CD8-positive, alpha-beta memory T cell (primary cell): ENCODE results near the gene OR5H14. TPM values are rescaled to one million over a fixed set of nuclear protein-coding genes. Genes with fewer than 3 reads are reported as not detected.
"Not testable (repeated sequence)": the region's sequence is repeated elsewhere in the genome, so short reads cannot be mapped to it uniquely, and the experiment has no call there.

ENCODE experiments used
- CTCF ChIA-PET: fragments of 350-600 bp; sonication (Branson Sonifier 250); formaldehyde crosslinking; loops from one replicate; lab custom pipeline; 2021; ENCODE audit warnings: antibody characterized with exemption; lab: Charles Lee
- POLR2A ChIA-PET: fragments of 350-600 bp; sonication (Branson Sonifier 250); formaldehyde crosslinking; loops from one replicate; lab custom pipeline; 2021; ENCODE audit warnings: antibody characterized with exemption; lab: Charles Lee
- DNase-seq, 5 donors: peaks; one replicate each; pipeline versions ENCODE4 v3.0.0 to v3.0.0-alpha.2; 2020 to 2022; ENCODE audit warnings: mixed read lengths in 1 of 5
- H3K27ac ChIP-seq: one replicate; pipeline ENCODE4 v1.7.0; 2013; ENCODE audit warnings: low read depth, mild to moderate bottlenecking, low read length, moderate library complexity
- H3K27me3 ChIP-seq: 2 replicates; pipeline ENCODE4 v1.7.0; 2013; ENCODE audit warnings: low read length, mild to moderate bottlenecking; ENCODE audit not compliant: insufficient read depth, poor library complexity, severe bottlenecking
- H3K36me3 ChIP-seq: 2 replicates; pipeline ENCODE4 v1.7.0; 2013; ENCODE audit warnings: mild to moderate bottlenecking, low read length, moderate library complexity; ENCODE audit not compliant: insufficient read depth
- H3K4me1 ChIP-seq: 2 replicates; pipeline ENCODE4 v1.7.0; 2013; ENCODE audit warnings: mild to moderate bottlenecking, low read length, moderate library complexity; ENCODE audit not compliant: insufficient read depth
- H3K4me3 ChIP-seq: 2 replicates; pipeline ENCODE4 v1.7.0; 2013; ENCODE audit warnings: mild to moderate bottlenecking, low read length
- H3K9me3 ChIP-seq: 2 replicates; pipeline ENCODE4 v1.7.0; 2013; ENCODE audit warnings: mild to moderate bottlenecking, low read length
- H3K27ac Mint-ChIP-seq, 8 donors: one replicate each; pipeline ENCODE4 v1.8.0; 2020 to 2021; ENCODE audit warnings: mixed read lengths in 8 of 8, mild to moderate bottlenecking in 6 of 8, inconsistent platforms in 3 of 8, moderate library complexity in 3 of 8
- H3K27me3 Mint-ChIP-seq, 2 donors: one replicate each; pipeline ENCODE4 v1.8.0; 2020 to 2021; ENCODE audit warnings: mixed read lengths in 2 of 2, mild to moderate bottlenecking in 1 of 2, moderate library complexity in 1 of 2
- H3K36me3 Mint-ChIP-seq, 3 donors: one replicate each; pipeline ENCODE4 v1.8.0; 2020 to 2021; ENCODE audit warnings: mixed read lengths in 3 of 3, inconsistent platforms in 1 of 3, mild to moderate bottlenecking in 1 of 3
- H3K4me1 Mint-ChIP-seq, 3 donors: one replicate each; pipeline ENCODE4 v1.8.0; 2020 to 2021; ENCODE audit warnings: mixed read lengths in 3 of 3, inconsistent platforms in 1 of 3, mild to moderate bottlenecking in 1 of 3
- H3K4me3 Mint-ChIP-seq, 7 donors: one replicate each; pipeline ENCODE4 v1.8.0; 2020 to 2021; ENCODE audit warnings: mixed read lengths in 7 of 7, mild to moderate bottlenecking in 6 of 7, moderate library complexity in 4 of 7, inconsistent platforms in 2 of 7
- H3K9me3 Mint-ChIP-seq, 5 donors: one replicate each; pipeline ENCODE4 v1.8.0; 2020 to 2022; ENCODE audit warnings: mixed read lengths in 5 of 5, mild to moderate bottlenecking in 3 of 5, moderate library complexity in 2 of 5, inconsistent platforms in 1 of 5
- polyA plus RNA-seq: library from polyadenylated mRNA; unstranded; fragments of 300-500 nt; fragmentation: Illumina TruSeq; gene quantifications from one replicate; pipeline ENCODE4 v1.2.3, GENCODE V29; 2021
- total RNA-seq, 2 experiments: library from RNA; stranded (reverse); gene quantifications; one replicate each; pipeline ENCODE4 v1.2.3, GENCODE V29; 2021

Gene OR5H14
- total and polyA plus RNA-seq, 3 experiments from 2014 or later: not detected

GRCh38 chr3:98136631-98137030 is 10.6 kb upstream of the OR5H14 start:
- H3K9me3 ChIP-seq: no peaks in the 10 kb centered on the region
- H3K4me3 ChIP-seq: no peak overlapping the region
- H3K27ac ChIP-seq: no peak overlapping the region
- H3K27me3 ChIP-seq: no peaks in the 10 kb centered on the region
- ChIA-PET CTCF (no interaction called here), POLR2A (no interaction called here)
- H3K9me3 Mint-ChIP-seq: no peaks in the 10 kb centered on the region
- no peaks in the 10 kb centered on the region for H3K4me1 Mint-ChIP-seq
- no peaks in the 10 kb centered on the region for H3K36me3 ChIP-seq
- no peak for DNase-seq
- H3K36me3 Mint-ChIP-seq: no peaks in the 10 kb centered on the region
- no peak overlapping the region for H3K27ac Mint-ChIP-seq
- no peaks in the 10 kb centered on the region for H3K4me1 ChIP-seq
- H3K4me3 Mint-ChIP-seq: no peak overlapping the region
- peaks cover 7 to 8% of the 10 kb centered on the region in 2 donors for H3K27me3 Mint-ChIP-seq

DNA sequence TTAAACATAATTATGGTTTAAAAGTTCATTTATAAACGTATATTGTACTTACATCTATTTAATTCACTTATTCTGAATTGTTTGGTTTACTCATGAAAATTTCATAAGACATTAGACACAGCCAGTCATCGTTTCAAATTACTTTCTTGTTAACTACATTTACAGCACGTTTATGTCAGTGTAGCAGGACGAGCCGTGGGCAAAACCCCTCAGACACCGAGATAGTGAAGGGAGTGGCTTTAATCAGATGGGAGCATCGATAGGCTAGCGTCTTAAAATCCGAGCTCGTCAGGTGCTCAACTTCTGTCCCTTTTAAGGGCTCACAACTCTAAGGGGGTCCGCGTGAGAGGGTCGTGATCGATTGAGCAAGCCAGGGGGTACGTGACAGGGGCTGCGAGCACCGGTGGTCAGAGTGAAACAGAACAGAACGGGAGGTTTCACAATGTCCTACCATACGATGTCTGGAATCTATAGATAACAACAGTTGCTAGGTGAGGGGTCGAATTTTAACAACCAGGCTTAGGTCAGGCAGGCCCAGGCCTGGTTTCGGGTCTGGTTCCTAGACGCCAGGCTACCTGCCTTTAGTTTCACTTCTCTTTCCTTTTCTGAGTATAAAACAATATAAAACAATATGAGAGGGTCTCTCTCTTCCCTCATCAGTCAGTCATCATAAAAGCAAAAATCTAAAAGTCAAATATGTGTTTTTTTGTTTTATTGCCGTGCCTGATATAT is 9.3 kb upstream of the OR5H14 start:
- H3K27me3 Mint-ChIP-seq: peaks cover 7 to 10% of the 10 kb centered on the region in 2 donors
- H3K4me3 ChIP-seq, H3K9me3 Mint-ChIP-seq, H3K27ac Mint-ChIP-seq, H3K4me1 Mint-ChIP-seq, H3K9me3 ChIP-seq, H3K4me3 Mint-ChIP-seq, H3K36me3 Mint-ChIP-seq, DNase-seq, H3K36me3 ChIP-seq, CTCF ChIA-PET, H3K4me1 ChIP-seq, POLR2A ChIA-PET, H3K27me3 ChIP-seq, H3K27ac ChIP-seq: not testable (repeated sequence)

- no peaks in the 10 kb centered on the region for H3K36me3 Mint-ChIP-seq
- POLR2A ChIA-PET: no interaction called here
- H3K9me3 Mint-ChIP-seq: no peaks in the 10 kb centered on the region
- Histone ChIP-seq H3K27me3 (no peaks in the 10 kb centered on the region), H3K4me1 (no peaks in the 10 kb centered on the region), H3K36me3 (no peaks in the 10 kb centered on the region), H3K27ac (no peak overlapping the region), H3K9me3 (no peaks in the 10 kb centered on the region), H3K4me3 (no peak overlapping the region)
- H3K27ac Mint-ChIP-seq: no peak overlapping the region
- H3K4me1 Mint-ChIP-seq: no peaks in the 10 kb centered on the region
- CTCF ChIA-PET: no interaction called here
- no peak overlapping the region for H3K4me3 Mint-ChIP-seq
- no peak for DNase-seq
- H3K27me3 Mint-ChIP-seq: peaks cover 6 to 13% of the 10 kb centered on the region in 2 donors
These were observed 6.7 kb upstream of the OR5H14 start for GRCh38 chr3:98140531-98140930.

- no peaks in the 10 kb centered on the region for H3K36me3 ChIP-seq
- H3K27ac Mint-ChIP-seq: no peak overlapping the region
- no peaks in the 10 kb centered on the region for H3K4me1 Mint-ChIP-seq
- H3K4me3 ChIP-seq: no peak overlapping the region
- no peaks in the 10 kb centered on the region for H3K27me3 ChIP-seq
- peaks cover 0 to 7% (median 3%) of the 10 kb centered on the region in 5 donors for H3K9me3 Mint-ChIP-seq
- no peaks in the 10 kb centered on the region for H3K9me3 ChIP-seq
- peaks cover 5 to 23% of the 10 kb centered on the region in 2 donors for H3K27me3 Mint-ChIP-seq
- H3K4me3 Mint-ChIP-seq: no peak overlapping the region
- ChIA-PET POLR2A (no interaction called here), CTCF (no interaction called here)
- no peak for DNase-seq
- H3K36me3 Mint-ChIP-seq: no peaks in the 10 kb centered on the region
- H3K27ac ChIP-seq: no peak overlapping the region
- no peaks in the 10 kb centered on the region for H3K4me1 ChIP-seq
These were observed 1.5 kb downstream of the OR5H14 start for GRCh38 chr3:98148751-98149150.

- POLR2A ChIA-PET, H3K4me3 Mint-ChIP-seq, H3K36me3 ChIP-seq, H3K27me3 ChIP-seq, DNase-seq, H3K4me1 ChIP-seq, H3K4me3 ChIP-seq, H3K4me1 Mint-ChIP-seq, H3K27ac Mint-ChIP-seq, H3K36me3 Mint-ChIP-seq, CTCF ChIA-PET, H3K27ac ChIP-seq, H3K9me3 ChIP-seq, H3K9me3 Mint-ChIP-seq: not testable (repeated sequence)
- H3K27me3 Mint-ChIP-seq: peaks cover 5 to 17% of the 10 kb centered on the region in 2 donors
These were observed 2.2 kb downstream of the OR5H14 start for GRCh38 chr3:98149456-98149855.

DNA sequence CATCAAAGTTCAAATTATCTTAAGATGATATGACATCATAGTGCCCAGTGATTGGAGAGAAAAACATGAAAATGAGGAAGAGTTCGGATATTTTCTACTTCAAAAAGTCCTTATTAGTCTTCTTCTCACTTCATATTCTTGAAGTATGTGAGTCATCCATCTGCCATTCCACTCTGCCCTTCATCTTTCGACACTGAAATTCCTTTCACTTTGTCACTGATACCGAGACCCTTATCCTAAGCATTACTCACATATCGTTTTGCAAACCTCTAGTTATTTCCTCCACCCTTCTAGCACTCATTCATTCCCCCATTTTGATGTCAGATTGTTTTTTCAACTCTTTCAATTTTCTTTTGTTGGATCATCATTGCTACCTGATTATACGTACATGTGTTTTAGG is 4.0 kb downstream of the OR5H14 start:
- no peak for DNase-seq
- Histone ChIP-seq H3K4me3 (no peak overlapping the region), H3K4me1 (no peaks in the 10 kb centered on the region), H3K27me3 (no peaks in the 10 kb centered on the region), H3K9me3 (no peaks in the 10 kb centered on the region), H3K27ac (no peak overlapping the region), H3K36me3 (no peaks in the 10 kb centered on the region)
- CTCF ChIA-PET: no interaction called here
- H3K4me3 Mint-ChIP-seq: no peak overlapping the region
- H3K27ac Mint-ChIP-seq: no peak overlapping the region
- peaks cover 8 to 17% of the 10 kb centered on the region in 2 donors for H3K27me3 Mint-ChIP-seq
- peaks cover 0 to 7% (median 3%) of the 10 kb centered on the region in 5 donors for H3K9me3 Mint-ChIP-seq
- POLR2A ChIA-PET: no interaction called here
- H3K4me1 Mint-ChIP-seq: no peaks in the 10 kb centered on the region
- no peaks in the 10 kb centered on the region for H3K36me3 Mint-ChIP-seq

- Mint-ChIP-seq H3K27me3 (peaks cover 0 to 16% of the 10 kb centered on the region in 2 donors), H3K36me3 (no peaks in the 10 kb centered on the region), H3K27ac (no peak within 1 kb of the TSS), H3K9me3 (peaks cover 0 to 3% (median 0%) of the 10 kb centered on the region in 5 donors), H3K4me3 (no peak within 1 kb of the TSS), H3K4me1 (no peaks in the 10 kb centered on the region)
- Histone ChIP-seq H3K4me1 (no peaks in the 10 kb centered on the region), H3K36me3 (no peaks in the 10 kb centered on the region), H3K9me3 (no peaks in the 10 kb centered on the region), H3K27me3 (no peaks in the 10 kb centered on the region), H3K27ac (no peak within 1 kb of the TSS), H3K4me3 (no peak within 1 kb of the TSS)
- no peak for DNase-seq
- ChIA-PET CTCF (no interaction called here), POLR2A (no interaction called here)
These were observed 19.1 kb downstream of the OR5H14 start, which contains the start of gene OR5H15 for GRCh38 chr3:98166396-98166795. Gene OR5H15, plus strand, starts transcription at chr3:98166696. Its CDS starts 2,004 bp downstream, at chr3:98168700.

DNA sequence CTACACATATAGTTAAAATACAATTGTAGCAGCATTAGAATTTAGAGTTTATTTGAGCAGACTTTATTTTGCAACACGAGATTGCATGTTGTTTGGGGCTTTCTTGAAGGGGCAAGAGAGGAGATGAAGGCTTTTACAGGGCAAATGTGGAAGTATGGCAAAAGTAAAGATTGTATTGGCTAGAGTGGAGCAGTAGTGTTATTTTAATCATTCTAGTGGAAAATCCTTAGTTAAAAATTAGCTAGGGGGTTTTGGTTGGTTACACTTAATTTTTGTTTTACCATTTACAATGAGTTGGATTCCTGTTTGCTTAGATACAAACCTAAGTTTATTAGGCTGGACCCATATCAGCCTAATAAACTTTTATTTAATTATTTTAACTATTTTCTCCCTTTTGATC is 23.8 kb downstream of the OR5H14 start:
- Mint-ChIP-seq H3K4me3 (no peak overlapping the region), H3K27ac (no peak overlapping the region), H3K27me3 (peaks cover 0 to 25% of the 10 kb centered on the region in 2 donors), H3K9me3 (peaks cover 0 to 5% (median 4%) of the 10 kb centered on the region in 5 donors), H3K4me1 (peaks cover 4 to 5% (median 4%) of the 10 kb centered on the region in 3 donors), H3K36me3 (no peaks in the 10 kb centered on the region)
- Histone ChIP-seq H3K36me3 (no peaks in the 10 kb centered on the region), H3K4me1 (no peaks in the 10 kb centered on the region), H3K9me3 (no peaks in the 10 kb centered on the region), H3K4me3 (no peak overlapping the region), H3K27me3 (no peaks in the 10 kb centered on the region), H3K27ac (no peak overlapping the region)
- DNase-seq: no peak
- ChIA-PET POLR2A (no interaction called here), CTCF (no interaction called here)
